ENCODE results near the gene EIF1B.

DNA sequence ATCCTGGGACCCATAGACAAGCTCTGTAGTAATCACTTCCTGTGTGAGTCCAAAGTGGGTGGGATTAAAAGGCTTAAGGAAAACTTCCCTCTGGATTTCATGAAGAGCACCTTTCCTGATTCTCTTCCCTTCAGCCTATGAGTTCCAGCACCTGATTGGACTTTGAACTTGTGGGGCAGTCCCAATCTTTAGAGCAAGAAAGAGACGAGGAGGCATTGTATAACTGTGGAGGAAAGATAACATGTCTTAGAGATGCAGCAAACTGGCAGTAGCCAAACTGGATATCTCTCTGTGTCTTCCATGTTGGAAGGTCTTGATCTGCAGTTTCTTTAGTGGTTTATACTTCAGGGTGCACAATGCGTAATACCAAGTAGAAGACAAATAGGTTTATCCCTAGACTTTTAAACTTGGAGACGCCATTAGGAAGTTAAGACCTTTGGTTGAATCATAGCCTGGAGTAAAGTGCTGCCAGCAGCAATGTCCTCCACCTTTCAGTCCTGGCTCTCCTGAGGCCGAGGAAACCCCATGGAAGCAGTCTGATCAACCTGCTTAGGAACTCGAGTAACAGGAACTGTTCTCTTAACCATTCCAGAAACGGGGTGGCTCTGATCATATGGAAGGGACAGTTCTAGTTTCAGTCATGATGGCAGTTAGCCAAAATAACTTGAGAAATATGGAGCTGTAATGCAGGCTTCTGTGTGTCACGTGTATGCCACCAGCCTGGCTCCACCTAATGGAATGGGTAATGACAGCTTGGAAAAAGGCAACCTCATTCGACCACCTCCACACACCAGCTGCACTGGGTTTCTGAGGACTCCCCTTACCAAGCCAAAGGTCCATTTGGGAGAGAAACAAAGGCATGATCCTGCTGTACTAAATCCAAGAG, 4.7 kb downstream of the EIF1B start:
- TF ChIP-seq, protein P1, sequence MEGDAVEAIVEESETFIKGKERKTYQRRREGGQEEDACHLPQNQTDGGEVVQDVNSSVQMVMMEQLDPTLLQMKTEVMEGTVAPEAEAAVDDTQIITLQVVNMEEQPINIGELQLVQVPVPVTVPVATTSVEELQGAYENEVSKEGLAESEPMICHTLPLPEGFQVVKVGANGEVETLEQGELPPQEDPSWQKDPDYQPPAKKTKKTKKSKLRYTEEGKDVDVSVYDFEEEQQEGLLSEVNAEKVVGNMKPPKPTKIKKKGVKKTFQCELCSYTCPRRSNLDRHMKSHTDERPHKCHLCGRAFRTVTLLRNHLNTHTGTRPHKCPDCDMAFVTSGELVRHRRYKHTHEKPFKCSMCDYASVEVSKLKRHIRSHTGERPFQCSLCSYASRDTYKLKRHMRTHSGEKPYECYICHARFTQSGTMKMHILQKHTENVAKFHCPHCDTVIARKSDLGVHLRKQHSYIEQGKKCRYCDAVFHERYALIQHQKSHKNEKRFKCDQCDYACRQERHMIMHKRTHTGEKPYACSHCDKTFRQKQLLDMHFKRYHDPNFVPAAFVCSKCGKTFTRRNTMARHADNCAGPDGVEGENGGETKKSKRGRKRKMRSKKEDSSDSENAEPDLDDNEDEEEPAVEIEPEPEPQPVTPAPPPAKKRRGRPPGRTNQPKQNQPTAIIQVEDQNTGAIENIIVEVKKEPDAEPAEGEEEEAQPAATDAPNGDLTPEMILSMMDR (IDR thresholded peaks at IDR 0.05; ENCODE audit: insufficient read depth, low read length): no peak
- TF ChIP-seq GABPA (IDR thresholded peaks at IDR 0.05; ENCODE audit: low read depth): no peak
- TF ChIP-seq, protein P2, sequence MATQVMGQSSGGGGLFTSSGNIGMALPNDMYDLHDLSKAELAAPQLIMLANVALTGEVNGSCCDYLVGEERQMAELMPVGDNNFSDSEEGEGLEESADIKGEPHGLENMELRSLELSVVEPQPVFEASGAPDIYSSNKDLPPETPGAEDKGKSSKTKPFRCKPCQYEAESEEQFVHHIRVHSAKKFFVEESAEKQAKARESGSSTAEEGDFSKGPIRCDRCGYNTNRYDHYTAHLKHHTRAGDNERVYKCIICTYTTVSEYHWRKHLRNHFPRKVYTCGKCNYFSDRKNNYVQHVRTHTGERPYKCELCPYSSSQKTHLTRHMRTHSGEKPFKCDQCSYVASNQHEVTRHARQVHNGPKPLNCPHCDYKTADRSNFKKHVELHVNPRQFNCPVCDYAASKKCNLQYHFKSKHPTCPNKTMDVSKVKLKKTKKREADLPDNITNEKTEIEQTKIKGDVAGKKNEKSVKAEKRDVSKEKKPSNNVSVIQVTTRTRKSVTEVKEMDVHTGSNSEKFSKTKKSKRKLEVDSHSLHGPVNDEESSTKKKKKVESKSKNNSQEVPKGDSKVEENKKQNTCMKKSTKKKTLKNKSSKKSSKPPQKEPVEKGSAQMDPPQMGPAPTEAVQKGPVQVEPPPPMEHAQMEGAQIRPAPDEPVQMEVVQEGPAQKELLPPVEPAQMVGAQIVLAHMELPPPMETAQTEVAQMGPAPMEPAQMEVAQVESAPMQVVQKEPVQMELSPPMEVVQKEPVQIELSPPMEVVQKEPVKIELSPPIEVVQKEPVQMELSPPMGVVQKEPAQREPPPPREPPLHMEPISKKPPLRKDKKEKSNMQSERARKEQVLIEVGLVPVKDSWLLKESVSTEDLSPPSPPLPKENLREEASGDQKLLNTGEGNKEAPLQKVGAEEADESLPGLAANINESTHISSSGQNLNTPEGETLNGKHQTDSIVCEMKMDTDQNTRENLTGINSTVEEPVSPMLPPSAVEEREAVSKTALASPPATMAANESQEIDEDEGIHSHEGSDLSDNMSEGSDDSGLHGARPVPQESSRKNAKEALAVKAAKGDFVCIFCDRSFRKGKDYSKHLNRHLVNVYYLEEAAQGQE (IDR thresholded peaks at IDR 0.05; ENCODE audit: insufficient replicate concordance, low read depth): no peak
- no peak for TF ChIP-seq SPI1 (IDR thresholded peaks at IDR 0.05; ENCODE audit: borderline replicate concordance, low read depth)
- no peak for TF ChIP-seq POLR2AphosphoS5 (IDR thresholded peaks at IDR 0.05; ENCODE audit: low read depth)

Data from HL-60 (cell line).